Loucy (cell line): Measurements from ENCODE around the gene CRABP1.

Experiments used
- H2AFZ ChIP-seq: fragments of 200-600 bp; sonication (generic); 2 replicates; pipeline ENCODE4 v1.6.0; 2016; ENCODE audit warnings: antibody characterized with exemption, mild to moderate bottlenecking, low read length, moderate library complexity
- H3F3A ChIP-seq: fragments of 200-600 bp; 2 replicates; pipeline ENCODE4 v1.6.0; 2016; ENCODE audit warnings: antibody characterized with exemption, low read depth, mild to moderate bottlenecking
- H3K27me3 ChIP-seq: fragments of 200-600 bp; sonication (generic); 2 replicates; pipeline ENCODE4 v1.6.1; 2014; ENCODE audit warnings: low read length, mild to moderate bottlenecking; ENCODE audit not compliant: insufficient read depth, poor library complexity, severe bottlenecking
- H3K36me3 ChIP-seq: fragments of 200-600 bp; sonication (generic); 2 replicates; pipeline ENCODE4 v1.6.1; 2016; ENCODE audit warnings: low read length; ENCODE audit not compliant: insufficient read depth
- H3K4me1 ChIP-seq: fragments of 200-600 bp; sonication (generic); 2 replicates; pipeline ENCODE4 v1.5.1; 2014; ENCODE audit warnings: low read length, mild to moderate bottlenecking; ENCODE audit not compliant: insufficient read depth, poor library complexity, severe bottlenecking
- H3K4me2 ChIP-seq: fragments of 200-600 bp; sonication (generic); 2 replicates; pipeline ENCODE4 v1.6.0; 2014; ENCODE audit warnings: antibody characterized with exemption, low read length, low read depth, mild to moderate bottlenecking; ENCODE audit not compliant: poor library complexity, severe bottlenecking
- H3K4me3 ChIP-seq: fragments of 200-600 bp; sonication (generic); 2 replicates; pipeline ENCODE4 v1.5.1; 2014; ENCODE audit warnings: low read length, mild to moderate bottlenecking, mixed read lengths; ENCODE audit not compliant: poor library complexity, severe bottlenecking
- H3K79me2 ChIP-seq: fragments of 200-600 bp; sonication (generic); 2 replicates; pipeline ENCODE4 v1.6.1; 2014; ENCODE audit warnings: low read length; ENCODE audit not compliant: insufficient read depth
- H3K9ac ChIP-seq: fragments of 200-600 bp; sonication (generic); 2 replicates; pipeline ENCODE4 v1.6.0; 2014; ENCODE audit warnings: mild to moderate bottlenecking, low read depth, low read length, moderate library complexity; ENCODE audit not compliant: poor library complexity, severe bottlenecking
- H3K9me2 ChIP-seq: fragments of 200-600 bp; sonication (generic); replicated peaks from 2 replicates; pipeline ENCODE4 v1.6.1; 2016; ENCODE audit warnings: low read depth, low read length, mixed read lengths
- H3K9me3 ChIP-seq: fragments of 200-600 bp; sonication (generic); 2 replicates; pipeline ENCODE4 v1.6.1; 2014; ENCODE audit warnings: mild to moderate bottlenecking, antibody characterized with exemption, low read length, low read depth; ENCODE audit not compliant: insufficient read depth
- H4K20me1 ChIP-seq: fragments of 200-600 bp; sonication (generic); 2 replicates; pipeline ENCODE4 v1.6.0; 2014; ENCODE audit warnings: antibody characterized with exemption, low read length, mild to moderate bottlenecking; ENCODE audit not compliant: insufficient read depth, poor library complexity, severe bottlenecking
- CTCF ChIP-seq: fragments of 200-600 bp; sonication (generic); conservative IDR thresholded peaks from 2 replicates; pipeline ENCODE4 v1.5.1; 2014; ENCODE audit warnings: mild to moderate bottlenecking, antibody characterized with exemption, low read length
- EZH2phosphoT487 ChIP-seq: fragments of 200-600 bp; IDR thresholded peaks from 2 replicates; pipeline ENCODE4 v1.6.1; 2018; ENCODE audit warnings: antibody characterized with exemption, mild to moderate bottlenecking, moderate library complexity, borderline replicate concordance

Gene CRABP1

GRCh38 chr15:78338781-78339180 is 1.4 kb upstream of the CRABP1 start:
- no peak for TF ChIP-seq CTCF
- no peak for TF ChIP-seq EZH2phosphoT487
- no peak overlapping the region for H3K4me3 ChIP-seq
- H3K9me2 ChIP-seq: no peaks in the 10 kb centered on the region
- no peaks in the 10 kb centered on the region for H4K20me1 ChIP-seq
- no peaks in the 10 kb centered on the region for H3K36me3 ChIP-seq
- H3K9me3 ChIP-seq: no peaks in the 10 kb centered on the region
- no peak overlapping the region for H2AFZ ChIP-seq
- no peaks in the 10 kb centered on the region for H3F3A ChIP-seq
- no peaks in the 10 kb centered on the region for H3K79me2 ChIP-seq
- H3K9ac ChIP-seq: no peak overlapping the region
- H3K4me1 ChIP-seq: no peaks in the 10 kb centered on the region
- no peak overlapping the region for H3K4me2 ChIP-seq
- H3K27me3 ChIP-seq: no peaks in the 10 kb centered on the region

- H3K79me2 ChIP-seq: no peaks in the 10 kb centered on the region
- H2AFZ ChIP-seq: no peak overlapping the region
- no peaks in the 10 kb centered on the region for H3K9me2 ChIP-seq
- no peaks in the 10 kb centered on the region for H3K9me3 ChIP-seq
- TF ChIP-seq CTCF (no peak), EZH2phosphoT487 (no peak)
- no peak overlapping the region for H3K4me3 ChIP-seq
- H4K20me1 ChIP-seq: no peaks in the 10 kb centered on the region
- H3K27me3 ChIP-seq: no peaks in the 10 kb centered on the region
- no peak overlapping the region for H3K9ac ChIP-seq
- no peaks in the 10 kb centered on the region for H3K36me3 ChIP-seq
- H3K4me1 ChIP-seq: no peaks in the 10 kb centered on the region
- no peak overlapping the region for H3K4me2 ChIP-seq
- no peaks in the 10 kb centered on the region for H3F3A ChIP-seq
These were observed 594 bp upstream of the CRABP1 start for GRCh38 chr15:78339559-78339958.

- H3K4me3 ChIP-seq: no peak overlapping the region
- H3K4me1 ChIP-seq: no peaks in the 10 kb centered on the region
- no peaks in the 10 kb centered on the region for H3K9me3 ChIP-seq
- H3K27me3 ChIP-seq: no peaks in the 10 kb centered on the region
- H3K4me2 ChIP-seq: no peak overlapping the region
- TF ChIP-seq CTCF (no peak), EZH2phosphoT487 (no peak)
- no peaks in the 10 kb centered on the region for H4K20me1 ChIP-seq
- no peak overlapping the region for H3K9ac ChIP-seq
- H3F3A ChIP-seq: no peaks in the 10 kb centered on the region
- no peaks in the 10 kb centered on the region for H3K36me3 ChIP-seq
- H3K9me2 ChIP-seq: no peaks in the 10 kb centered on the region
- H2AFZ ChIP-seq: no peak overlapping the region
- H3K79me2 ChIP-seq: no peaks in the 10 kb centered on the region
These were observed 1.2 kb downstream of the CRABP1 start for GRCh38 chr15:78341057-78341987.
